ENCODE measurements around the gene TRIM42.

TRIM42 gene

GRCh38 chr3:140677764-140678163 lies at the start of gene TRIM42:
TSS of gene TRIM42 (plus strand) at chr3:140678064. CDS start at chr3:140678230, 166 bp downstream.
- no peaks in the 10 kb centered on the region for H3K4me1 ChIP-seq (ENCODE audit: control insufficient read depth, insufficient read depth, low read length)
- H3K9me3 ChIP-seq (ENCODE audit: control insufficient read depth, insufficient read depth, low read depth, low read length), result peaks cover 4% of the 10 kb centered on the region; the same call in 1 of the 2 replicates
- no peak within 1 kb of the TSS for H3K9ac ChIP-seq (ENCODE audit: low read length)
- no peaks in the 10 kb centered on the region for H3K36me3 ChIP-seq (ENCODE audit: control insufficient read depth, insufficient read depth, low read length)
- H3K4me3 ChIP-seq (ENCODE audit: low read depth, low read length), result no peak within 1 kb of the TSS
- H3K27ac ChIP-seq (ENCODE audit: low read depth, low read length), result no peak within 1 kb of the TSS
- H3K27me3 ChIP-seq (ENCODE audit: control insufficient read depth, insufficient read depth, low read length), result no peaks in the 10 kb centered on the region

- Histone ChIP-seq H3K27me3 (ENCODE audit: control insufficient read depth, insufficient read depth, low read length) (no peaks in the 10 kb centered on the region), H3K36me3 (ENCODE audit: control insufficient read depth, insufficient read depth, low read length) (no peaks in the 10 kb centered on the region), H3K9ac (ENCODE audit: low read length) (no peak overlapping the region), H3K9me3 (ENCODE audit: control insufficient read depth, insufficient read depth, low read depth, low read length) (no peaks in the 10 kb centered on the region), H3K27ac (ENCODE audit: low read depth, low read length) (no peak overlapping the region), H3K4me3 (ENCODE audit: low read depth, low read length) (no peak overlapping the region), H3K4me1 (ENCODE audit: control insufficient read depth, insufficient read depth, low read length) (peaks cover 2% of the 10 kb centered on the region; the same call in 1 of the 2 replicates)
These were observed 49.3 kb upstream of the TRIM42 start for GRCh38 chr3:140628606-140629005.

- H3K27me3 ChIP-seq (ENCODE audit: control insufficient read depth, insufficient read depth, low read length), result no peaks in the 10 kb centered on the region
- no peaks in the 10 kb centered on the region for H3K36me3 ChIP-seq (ENCODE audit: control insufficient read depth, insufficient read depth, low read length)
- no peak overlapping the region for H3K27ac ChIP-seq (ENCODE audit: low read depth, low read length)
- H3K4me3 ChIP-seq (ENCODE audit: low read depth, low read length), result no peak overlapping the region
- H3K4me1 ChIP-seq (ENCODE audit: control insufficient read depth, insufficient read depth, low read length), result peaks cover 2% of the 10 kb centered on the region; the same call in 1 of the 2 replicates
- no peaks in the 10 kb centered on the region for H3K9me3 ChIP-seq (ENCODE audit: control insufficient read depth, insufficient read depth, low read depth, low read length)
- no peak overlapping the region for H3K9ac ChIP-seq (ENCODE audit: low read length)
These were observed 48.3 kb upstream of the TRIM42 start for GRCh38 chr3:140629357-140630137.

- peaks cover 2% of the 10 kb centered on the region; the same call in 1 of the 2 replicates for H3K4me1 ChIP-seq (ENCODE audit: control insufficient read depth, insufficient read depth, low read length)
- H3K9me3 ChIP-seq (ENCODE audit: control insufficient read depth, insufficient read depth, low read depth, low read length), result no peaks in the 10 kb centered on the region
- no peak overlapping the region for H3K9ac ChIP-seq (ENCODE audit: low read length)
- H3K27ac ChIP-seq (ENCODE audit: low read depth, low read length), result no peak overlapping the region
- H3K27me3 ChIP-seq (ENCODE audit: control insufficient read depth, insufficient read depth, low read length), result no peaks in the 10 kb centered on the region
- no peaks in the 10 kb centered on the region for H3K36me3 ChIP-seq (ENCODE audit: control insufficient read depth, insufficient read depth, low read length)
- H3K4me3 ChIP-seq (ENCODE audit: low read depth, low read length), result no peak overlapping the region
These were observed 47.5 kb upstream of the TRIM42 start for GRCh38 chr3:140630366-140630765.

- Histone ChIP-seq H3K9me3 (ENCODE audit: control insufficient read depth, insufficient read depth, low read depth, low read length) (no peaks in the 10 kb centered on the region), H3K36me3 (ENCODE audit: control insufficient read depth, insufficient read depth, low read length) (no peaks in the 10 kb centered on the region), H3K9ac (ENCODE audit: low read length) (no peak overlapping the region), H3K27ac (ENCODE audit: low read depth, low read length) (no peak overlapping the region), H3K27me3 (ENCODE audit: control insufficient read depth, insufficient read depth, low read length) (no peaks in the 10 kb centered on the region), H3K4me3 (ENCODE audit: low read depth, low read length) (no peak overlapping the region), H3K4me1 (ENCODE audit: control insufficient read depth, insufficient read depth, low read length) (peaks cover 2% of the 10 kb centered on the region; the same call in 1 of the 2 replicates)
These were observed 47.0 kb upstream of the TRIM42 start for GRCh38 chr3:140630866-140631265.

GRCh38 chr3:140635276-140635675 lies 42.6 kb upstream of the TRIM42 start:
- peaks cover 5% of the 10 kb centered on the region; the same call in 1 of the 2 replicates for H3K4me1 ChIP-seq (ENCODE audit: control insufficient read depth, insufficient read depth, low read length)
- no peak overlapping the region for H3K27ac ChIP-seq (ENCODE audit: low read depth, low read length)
- H3K9ac ChIP-seq (ENCODE audit: low read length), result no peak overlapping the region
- H3K36me3 ChIP-seq (ENCODE audit: control insufficient read depth, insufficient read depth, low read length), result no peaks in the 10 kb centered on the region
- no peaks in the 10 kb centered on the region for H3K9me3 ChIP-seq (ENCODE audit: control insufficient read depth, insufficient read depth, low read depth, low read length)
- no peaks in the 10 kb centered on the region for H3K27me3 ChIP-seq (ENCODE audit: control insufficient read depth, insufficient read depth, low read length)
- H3K4me3 ChIP-seq (ENCODE audit: low read depth, low read length), result no peak overlapping the region

GRCh38 chr3:140636406-140637138 lies 41.3 kb upstream of the TRIM42 start:
- Histone ChIP-seq H3K9ac (ENCODE audit: low read length) (no peak overlapping the region), H3K27me3 (ENCODE audit: control insufficient read depth, insufficient read depth, low read length) (no peaks in the 10 kb centered on the region), H3K4me1 (ENCODE audit: control insufficient read depth, insufficient read depth, low read length) (peaks cover 5% of the 10 kb centered on the region; the same call in 1 of the 2 replicates), H3K36me3 (ENCODE audit: control insufficient read depth, insufficient read depth, low read length) (no peaks in the 10 kb centered on the region), H3K27ac (ENCODE audit: low read depth, low read length) (no peak overlapping the region), H3K4me3 (ENCODE audit: low read depth, low read length) (no peak overlapping the region), H3K9me3 (ENCODE audit: control insufficient read depth, insufficient read depth, low read depth, low read length) (no peaks in the 10 kb centered on the region)

GRCh38 chr3:140651287-140651686 lies 26.6 kb upstream of the TRIM42 start:
- peaks cover 12% of the 10 kb centered on the region; the same call in 1 of the 2 replicates for H3K9me3 ChIP-seq (ENCODE audit: control insufficient read depth, insufficient read depth, low read depth, low read length)
- no peaks in the 10 kb centered on the region for H3K27me3 ChIP-seq (ENCODE audit: control insufficient read depth, insufficient read depth, low read length)
- no peak overlapping the region for H3K27ac ChIP-seq (ENCODE audit: low read depth, low read length)
- no peaks in the 10 kb centered on the region for H3K36me3 ChIP-seq (ENCODE audit: control insufficient read depth, insufficient read depth, low read length)
- H3K4me3 ChIP-seq (ENCODE audit: low read depth, low read length), result no peak overlapping the region
- no peak overlapping the region for H3K9ac ChIP-seq (ENCODE audit: low read length)
- H3K4me1 ChIP-seq (ENCODE audit: control insufficient read depth, insufficient read depth, low read length), result no peaks in the 10 kb centered on the region

GRCh38 chr3:140655678-140656077 lies 22.2 kb upstream of the TRIM42 start:
- peaks cover 11% of the 10 kb centered on the region; the same call in 1 of the 2 replicates for H3K9me3 ChIP-seq (ENCODE audit: control insufficient read depth, insufficient read depth, low read depth, low read length)
- no peak overlapping the region for H3K4me3 ChIP-seq (ENCODE audit: low read depth, low read length)
- H3K27me3 ChIP-seq (ENCODE audit: control insufficient read depth, insufficient read depth, low read length), result no peaks in the 10 kb centered on the region
- no peak overlapping the region for H3K27ac ChIP-seq (ENCODE audit: low read depth, low read length)
- H3K36me3 ChIP-seq (ENCODE audit: control insufficient read depth, insufficient read depth, low read length), result no peaks in the 10 kb centered on the region
- no peak overlapping the region for H3K9ac ChIP-seq (ENCODE audit: low read length)
- no peaks in the 10 kb centered on the region for H3K4me1 ChIP-seq (ENCODE audit: control insufficient read depth, insufficient read depth, low read length)

GRCh38 chr3:140664111-140664510 lies 13.8 kb upstream of the TRIM42 start:
- Histone ChIP-seq H3K36me3 (ENCODE audit: control insufficient read depth, insufficient read depth, low read length) (no peaks in the 10 kb centered on the region), H3K9ac (ENCODE audit: low read length) (no peak overlapping the region), H3K4me3 (ENCODE audit: low read depth, low read length) (no peak overlapping the region), H3K4me1 (ENCODE audit: control insufficient read depth, insufficient read depth, low read length) (no peaks in the 10 kb centered on the region), H3K9me3 (ENCODE audit: control insufficient read depth, insufficient read depth, low read depth, low read length) (0 out of 2 replicates have a peak, but pooled peaks cover 6% of the 10 kb centered on the region), H3K27ac (ENCODE audit: low read depth, low read length) (no peak overlapping the region), H3K27me3 (ENCODE audit: control insufficient read depth, insufficient read depth, low read length) (no peaks in the 10 kb centered on the region)

GRCh38 chr3:140682586-140682985 lies 4.7 kb downstream of the TRIM42 start:
- Histone ChIP-seq H3K27ac (ENCODE audit: low read depth, low read length) (no peak overlapping the region), H3K36me3 (ENCODE audit: control insufficient read depth, insufficient read depth, low read length) (no peaks in the 10 kb centered on the region), H3K4me3 (ENCODE audit: low read depth, low read length) (no peak overlapping the region), H3K9me3 (ENCODE audit: control insufficient read depth, insufficient read depth, low read depth, low read length) (no peaks in the 10 kb centered on the region), H3K4me1 (ENCODE audit: control insufficient read depth, insufficient read depth, low read length) (no peaks in the 10 kb centered on the region), H3K9ac (ENCODE audit: low read length) (no peak overlapping the region), H3K27me3 (ENCODE audit: control insufficient read depth, insufficient read depth, low read length) (no peaks in the 10 kb centered on the region)

Data from HUES6 (cell line).